ENCODE data around the gene CCL22.
"Not testable (repeated sequence)": the region's sequence is repeated elsewhere in the genome, so short reads cannot be mapped to it uniquely, and the experiment has no call there.

CCL22 gene

GRCh38 chr16:57392694-57393093 lies 34.1 kb downstream of the CCL22 start:
- Histone ChIP-seq H3K9me3 (ENCODE audit: control insufficient read depth in 2 of 2, low read length in 2 of 2) (no peaks in the 10 kb centered on the region), H3K36me3 (ENCODE audit: control insufficient read depth in 2 of 2, insufficient read depth in 2 of 2, low read length in 2 of 2) (no peaks in the 10 kb centered on the region), H3K4me3 (ENCODE audit: low read length in 2 of 2) (no peak overlapping the region), H3K27ac (ENCODE audit: low read depth in 2 of 2, low read length in 2 of 2) (no peak overlapping the region), H3K9ac (ENCODE audit: low read depth in 1 of 2, low read length in 2 of 2) (no peak overlapping the region), H3K27me3 (ENCODE audit: control insufficient read depth in 2 of 2, insufficient read depth in 2 of 2, low read length in 2 of 2) (no peaks in the 10 kb centered on the region), H3K4me1 (ENCODE audit: control insufficient read depth in 2 of 2, insufficient read depth in 2 of 2, low read length in 2 of 2) (peaks cover 0 to 5% of the 10 kb centered on the region in 2 donors)

- no peak overlapping the region for H3K27ac ChIP-seq (ENCODE audit: low read depth in 2 of 2, low read length in 2 of 2)
- no peaks in the 10 kb centered on the region for H3K27me3 ChIP-seq (ENCODE audit: control insufficient read depth in 2 of 2, insufficient read depth in 2 of 2, low read length in 2 of 2)
- no peaks in the 10 kb centered on the region for H3K4me1 ChIP-seq (ENCODE audit: control insufficient read depth in 2 of 2, insufficient read depth in 2 of 2, low read length in 2 of 2)
- no peak overlapping the region for H3K9ac ChIP-seq (ENCODE audit: low read depth in 1 of 2, low read length in 2 of 2)
- no peaks in the 10 kb centered on the region for H3K9me3 ChIP-seq (ENCODE audit: control insufficient read depth in 2 of 2, low read length in 2 of 2)
- no peak overlapping the region for H3K4me3 ChIP-seq (ENCODE audit: low read length in 2 of 2)
- no peaks in the 10 kb centered on the region for H3K36me3 ChIP-seq (ENCODE audit: control insufficient read depth in 2 of 2, insufficient read depth in 2 of 2, low read length in 2 of 2)
Observed at GRCh38 chr16:57394444-57394843, 35.9 kb downstream of the CCL22 start.

- Histone ChIP-seq H3K9ac (ENCODE audit: low read depth in 1 of 2, low read length in 2 of 2) (no peak overlapping the region), H3K36me3 (ENCODE audit: control insufficient read depth in 2 of 2, insufficient read depth in 2 of 2, low read length in 2 of 2) (no peaks in the 10 kb centered on the region), H3K27me3 (ENCODE audit: control insufficient read depth in 2 of 2, insufficient read depth in 2 of 2, low read length in 2 of 2) (no peaks in the 10 kb centered on the region), H3K9me3 (ENCODE audit: control insufficient read depth in 2 of 2, low read length in 2 of 2) (no peaks in the 10 kb centered on the region), H3K4me1 (ENCODE audit: control insufficient read depth in 2 of 2, insufficient read depth in 2 of 2, low read length in 2 of 2) (no peaks in the 10 kb centered on the region), H3K4me3 (ENCODE audit: low read length in 2 of 2) (no peak overlapping the region), H3K27ac (ENCODE audit: low read depth in 2 of 2, low read length in 2 of 2) (no peak overlapping the region)
Observed at GRCh38 chr16:57395026-57395425, 36.4 kb downstream of the CCL22 start.

- Histone ChIP-seq H3K4me1 (ENCODE audit: control insufficient read depth in 2 of 2, insufficient read depth in 2 of 2, low read length in 2 of 2) (no peaks in the 10 kb centered on the region), H3K4me3 (ENCODE audit: low read length in 2 of 2) (no peak overlapping the region), H3K27ac (ENCODE audit: low read depth in 2 of 2, low read length in 2 of 2) (no peak overlapping the region), H3K9ac (ENCODE audit: low read depth in 1 of 2, low read length in 2 of 2) (no peak overlapping the region), H3K36me3 (ENCODE audit: control insufficient read depth in 2 of 2, insufficient read depth in 2 of 2, low read length in 2 of 2) (no peaks in the 10 kb centered on the region), H3K27me3 (ENCODE audit: control insufficient read depth in 2 of 2, insufficient read depth in 2 of 2, low read length in 2 of 2) (no peaks in the 10 kb centered on the region), H3K9me3 (ENCODE audit: control insufficient read depth in 2 of 2, low read length in 2 of 2) (no peaks in the 10 kb centered on the region)
Observed at GRCh38 chr16:57396786-57397185, 38.2 kb downstream of the CCL22 start.

GRCh38 chr16:57397493-57397892 lies 38.9 kb downstream of the CCL22 start:
- not testable (repeated sequence) for H3K27ac ChIP-seq (ENCODE audit: low read depth in 2 of 2, low read length in 2 of 2); H3K4me1 ChIP-seq (ENCODE audit: control insufficient read depth in 2 of 2, insufficient read depth in 2 of 2, low read length in 2 of 2); H3K9me3 ChIP-seq (ENCODE audit: control insufficient read depth in 2 of 2, low read length in 2 of 2); H3K9ac ChIP-seq (ENCODE audit: low read depth in 1 of 2, low read length in 2 of 2); H3K36me3 ChIP-seq (ENCODE audit: control insufficient read depth in 2 of 2, insufficient read depth in 2 of 2, low read length in 2 of 2); H3K27me3 ChIP-seq (ENCODE audit: control insufficient read depth in 2 of 2, insufficient read depth in 2 of 2, low read length in 2 of 2); H3K4me3 ChIP-seq (ENCODE audit: low read length in 2 of 2)

- no peaks in the 10 kb centered on the region for H3K36me3 ChIP-seq (ENCODE audit: control insufficient read depth in 2 of 2, insufficient read depth in 2 of 2, low read length in 2 of 2)
- H3K4me1 ChIP-seq (ENCODE audit: control insufficient read depth in 2 of 2, insufficient read depth in 2 of 2, low read length in 2 of 2), result no peaks in the 10 kb centered on the region
- no peaks in the 10 kb centered on the region for H3K27me3 ChIP-seq (ENCODE audit: control insufficient read depth in 2 of 2, insufficient read depth in 2 of 2, low read length in 2 of 2)
- no peak overlapping the region for H3K4me3 ChIP-seq (ENCODE audit: low read length in 2 of 2)
- no peak overlapping the region for H3K27ac ChIP-seq (ENCODE audit: low read depth in 2 of 2, low read length in 2 of 2)
- no peaks in the 10 kb centered on the region for H3K9me3 ChIP-seq (ENCODE audit: control insufficient read depth in 2 of 2, low read length in 2 of 2)
- no peak overlapping the region for H3K9ac ChIP-seq (ENCODE audit: low read depth in 1 of 2, low read length in 2 of 2)
Observed at GRCh38 chr16:57401943-57402640, 43.5 kb downstream of the CCL22 start.

- H3K4me1 ChIP-seq (ENCODE audit: control insufficient read depth in 2 of 2, insufficient read depth in 2 of 2, low read length in 2 of 2), result no peaks in the 10 kb centered on the region
- no peak within 1 kb of the TSS for H3K4me3 ChIP-seq (ENCODE audit: low read length in 2 of 2)
- H3K27ac ChIP-seq (ENCODE audit: low read depth in 2 of 2, low read length in 2 of 2), result no peak within 1 kb of the TSS
- H3K9ac ChIP-seq (ENCODE audit: low read depth in 1 of 2, low read length in 2 of 2), result no peak within 1 kb of the TSS
- no peaks in the 10 kb centered on the region for H3K36me3 ChIP-seq (ENCODE audit: control insufficient read depth in 2 of 2, insufficient read depth in 2 of 2, low read length in 2 of 2)
- H3K27me3 ChIP-seq (ENCODE audit: control insufficient read depth in 2 of 2, insufficient read depth in 2 of 2, low read length in 2 of 2), result no peaks in the 10 kb centered on the region
- no peaks in the 10 kb centered on the region for H3K9me3 ChIP-seq (ENCODE audit: control insufficient read depth in 2 of 2, low read length in 2 of 2)
Observed at GRCh38 chr16:57403965-57404817, 45.6 kb downstream of the CCL22 start, which contains the start of gene CCL17. Gene CCL17 (plus strand): TSS chr16:57404767. CDS start chr16:57413933, 9,166 bp downstream.

GRCh38 chr16:57405097-57405496 lies 46.5 kb downstream of the CCL22 start:
- Histone ChIP-seq H3K27me3 (ENCODE audit: control insufficient read depth in 2 of 2, insufficient read depth in 2 of 2, low read length in 2 of 2) (no peaks in the 10 kb centered on the region), H3K4me3 (ENCODE audit: low read length in 2 of 2) (no peak overlapping the region), H3K36me3 (ENCODE audit: control insufficient read depth in 2 of 2, insufficient read depth in 2 of 2, low read length in 2 of 2) (no peaks in the 10 kb centered on the region), H3K4me1 (ENCODE audit: control insufficient read depth in 2 of 2, insufficient read depth in 2 of 2, low read length in 2 of 2) (no peaks in the 10 kb centered on the region), H3K9me3 (ENCODE audit: control insufficient read depth in 2 of 2, low read length in 2 of 2) (no peaks in the 10 kb centered on the region), H3K9ac (ENCODE audit: low read depth in 1 of 2, low read length in 2 of 2) (no peak overlapping the region), H3K27ac (ENCODE audit: low read depth in 2 of 2, low read length in 2 of 2) (no peak overlapping the region)

- no peaks in the 10 kb centered on the region for H3K9me3 ChIP-seq (ENCODE audit: control insufficient read depth in 2 of 2, low read length in 2 of 2)
- no peaks in the 10 kb centered on the region for H3K4me1 ChIP-seq (ENCODE audit: control insufficient read depth in 2 of 2, insufficient read depth in 2 of 2, low read length in 2 of 2)
Observed at GRCh38 chr16:57406881-57407280, 48.3 kb downstream of the CCL22 start.

GRCh38 chr16:57407521-57408353 lies 49.2 kb downstream of the CCL22 start:
- Histone ChIP-seq H3K4me3 (ENCODE audit: low read length in 2 of 2) (no peak overlapping the region), H3K4me1 (ENCODE audit: control insufficient read depth in 2 of 2, insufficient read depth in 2 of 2, low read length in 2 of 2) (no peaks in the 10 kb centered on the region), H3K36me3 (ENCODE audit: control insufficient read depth in 2 of 2, insufficient read depth in 2 of 2, low read length in 2 of 2) (no peaks in the 10 kb centered on the region), H3K27me3 (ENCODE audit: control insufficient read depth in 2 of 2, insufficient read depth in 2 of 2, low read length in 2 of 2) (no peaks in the 10 kb centered on the region), H3K9ac (ENCODE audit: low read depth in 1 of 2, low read length in 2 of 2) (no peak overlapping the region), H3K27ac (ENCODE audit: low read depth in 2 of 2, low read length in 2 of 2) (no peak overlapping the region), H3K9me3 (ENCODE audit: control insufficient read depth in 2 of 2, low read length in 2 of 2) (no peaks in the 10 kb centered on the region)

More at GRCh38 chr16:57406881-57407280, 48.3 kb downstream of the CCL22 start:
- H3K9ac ChIP-seq (ENCODE audit: low read depth in 1 of 2, low read length in 2 of 2), result no peak overlapping the region
- H3K27me3 ChIP-seq (ENCODE audit: control insufficient read depth in 2 of 2, insufficient read depth in 2 of 2, low read length in 2 of 2), result no peaks in the 10 kb centered on the region
- H3K27ac ChIP-seq (ENCODE audit: low read depth in 2 of 2, low read length in 2 of 2), result no peak overlapping the region
- H3K4me3 ChIP-seq (ENCODE audit: low read length in 2 of 2), result no peak overlapping the region
- H3K36me3 ChIP-seq (ENCODE audit: control insufficient read depth in 2 of 2, insufficient read depth in 2 of 2, low read length in 2 of 2), result no peaks in the 10 kb centered on the region
